Stimulated activated CD4-positive, alpha-beta T cell treated with anti-CD3 and anti-CD28 coated beads, Interleukin-2, amount 100 ng/mL, for 4 hours (primary cell): ENCODE results near the gene HDHD3.
"Not testable (repeated sequence)": the region's sequence is repeated elsewhere in the genome, so short reads cannot be mapped to it uniquely, and the experiment has no call there.

Experiments
- DNase-seq: peaks from one replicate; pipeline ENCODE4 v3.0.0-alpha.2; 2020; ENCODE audit warnings: low read depth

The HDHD3 gene

DNA sequence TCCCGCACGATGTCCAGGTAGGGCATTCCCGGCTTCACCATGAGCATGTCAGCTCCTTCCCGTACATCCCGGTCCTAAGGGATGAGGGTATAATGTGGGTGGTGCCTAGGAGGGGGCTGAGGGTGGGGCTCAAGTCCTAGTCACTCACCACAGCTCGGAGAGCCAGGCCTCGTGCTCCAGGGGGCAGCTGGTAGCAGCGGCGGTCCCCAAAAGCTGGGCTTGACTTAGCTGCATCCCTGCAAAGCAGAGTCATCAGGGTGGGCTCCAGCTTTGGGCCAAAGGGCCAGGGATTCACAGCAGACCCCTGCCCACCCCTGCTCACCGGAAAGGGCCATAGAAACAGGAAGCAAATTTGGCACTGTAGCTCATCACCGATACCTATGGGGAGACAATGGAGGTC, 12.7 kb upstream of the HDHD3 start:
- DNase-seq = no peak

DNA sequence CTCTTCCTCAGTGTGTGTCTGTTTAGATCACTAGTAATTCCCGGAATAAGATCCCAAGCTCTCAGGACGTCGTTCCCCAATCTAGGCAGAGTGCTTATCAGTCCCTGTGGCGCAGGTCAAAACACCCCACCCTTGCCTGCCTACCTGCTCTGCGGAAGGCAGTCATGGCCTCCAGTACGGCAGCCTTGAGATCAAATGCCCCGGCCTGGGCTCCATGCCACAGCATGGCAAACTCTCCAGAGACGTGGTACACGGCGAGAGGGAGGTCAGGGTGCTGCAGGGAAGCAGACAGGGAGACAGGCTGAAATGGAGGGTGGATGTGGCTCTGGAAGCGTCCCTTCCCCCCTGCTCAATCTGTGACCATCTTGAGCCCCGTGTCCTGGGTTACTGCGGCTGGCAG, 12.0 kb upstream of the HDHD3 start:
- DNase-seq = no peak

DNA sequence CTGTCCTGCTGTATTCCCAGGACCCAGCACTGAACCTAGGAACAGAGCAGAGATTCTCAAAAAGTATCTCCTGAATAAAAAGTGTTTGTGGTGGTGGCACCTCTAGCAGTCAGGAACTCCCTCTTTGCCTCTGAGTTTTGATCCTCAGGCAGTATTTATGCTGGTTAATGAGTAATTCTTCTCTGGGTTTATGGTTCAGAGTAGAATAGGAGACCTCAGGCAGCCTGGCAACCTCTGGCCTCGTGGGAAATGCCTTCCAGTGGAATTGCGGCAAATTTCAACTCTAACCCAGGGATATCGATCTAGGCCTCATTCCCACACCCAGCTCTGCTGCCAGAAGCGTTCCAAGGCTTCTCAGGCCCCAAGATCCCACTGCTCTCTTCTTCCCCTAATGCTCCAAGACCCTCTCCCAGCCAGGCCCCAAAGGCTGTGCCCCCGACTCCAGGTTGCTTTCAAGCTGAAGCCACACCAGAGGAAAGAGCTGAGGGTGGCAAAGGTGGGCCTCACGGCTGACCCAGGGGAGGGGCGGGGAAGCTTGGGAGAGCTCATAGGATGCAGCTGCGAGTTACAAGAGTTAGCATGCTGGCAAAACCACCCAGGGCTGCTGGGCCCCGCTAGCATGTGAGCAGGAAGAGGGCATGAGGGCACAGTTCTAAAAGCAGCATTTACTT, 10.9 kb upstream of the HDHD3 start:
- no peak for DNase-seq

DNA sequence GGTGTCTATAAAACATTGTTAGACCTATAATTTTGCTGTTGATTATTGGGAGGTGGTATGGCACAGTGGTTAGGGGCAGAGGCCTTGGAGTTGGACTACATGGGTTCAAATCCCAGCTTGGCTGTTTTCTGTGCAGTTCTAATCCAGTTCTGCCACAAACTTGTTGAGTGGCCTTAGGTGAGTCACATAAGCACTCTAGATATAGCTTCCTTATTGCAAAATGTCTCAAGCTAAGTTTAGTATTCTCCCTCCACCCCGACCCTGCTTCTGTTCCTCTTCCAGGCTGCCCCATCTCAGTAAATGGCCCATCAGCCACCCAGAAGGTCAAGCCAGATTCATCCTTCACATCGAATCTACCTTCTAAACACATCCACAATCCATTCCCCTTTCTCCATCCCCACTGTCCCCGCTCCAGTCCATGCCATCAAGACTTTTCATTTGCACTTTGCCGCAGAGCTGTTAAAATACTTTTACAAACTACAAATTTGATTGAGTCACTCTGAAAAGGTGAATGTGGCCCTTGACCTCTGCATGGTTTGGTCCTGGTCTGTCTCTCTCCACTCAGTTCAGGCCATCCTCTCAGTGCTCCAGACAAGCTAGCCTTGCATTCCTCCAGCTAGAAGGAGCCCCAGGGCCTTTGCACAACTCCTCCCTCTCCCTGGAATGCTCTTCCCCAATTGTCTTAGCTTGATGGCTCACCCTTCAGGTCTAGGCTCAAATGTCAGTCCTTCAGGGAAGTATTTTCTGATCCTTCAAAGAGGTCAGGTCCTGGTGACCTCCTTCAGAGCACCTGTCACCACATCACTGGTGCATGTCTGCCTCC, 10.0 kb upstream of the HDHD3 start:
- DNase-seq = no peak

DNA sequence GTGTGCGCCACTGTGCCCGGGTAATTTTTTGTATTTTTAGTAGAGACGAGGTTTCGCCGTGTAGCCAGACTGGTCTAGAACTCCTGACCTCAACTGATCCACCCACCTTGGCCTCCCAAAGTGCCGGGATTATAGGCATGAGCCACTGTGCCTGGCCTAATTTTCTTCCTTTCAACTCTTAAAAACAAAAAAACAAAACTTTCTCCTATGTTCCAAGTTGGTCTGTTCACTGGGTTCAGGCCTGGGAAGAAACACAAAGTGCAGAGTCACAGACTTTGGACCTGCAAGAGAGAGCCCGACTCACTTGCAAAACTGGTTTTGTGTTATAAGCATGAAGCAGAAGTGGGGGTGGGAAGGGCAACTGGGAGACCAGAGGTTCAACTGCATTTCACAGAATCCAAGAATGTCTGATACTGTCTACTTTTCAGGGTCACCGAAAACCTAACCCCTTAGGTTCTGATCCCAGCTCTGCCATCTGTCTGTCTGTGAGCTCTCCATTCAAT, 5.2 kb upstream of the HDHD3 start:
- no peak for DNase-seq

DNA sequence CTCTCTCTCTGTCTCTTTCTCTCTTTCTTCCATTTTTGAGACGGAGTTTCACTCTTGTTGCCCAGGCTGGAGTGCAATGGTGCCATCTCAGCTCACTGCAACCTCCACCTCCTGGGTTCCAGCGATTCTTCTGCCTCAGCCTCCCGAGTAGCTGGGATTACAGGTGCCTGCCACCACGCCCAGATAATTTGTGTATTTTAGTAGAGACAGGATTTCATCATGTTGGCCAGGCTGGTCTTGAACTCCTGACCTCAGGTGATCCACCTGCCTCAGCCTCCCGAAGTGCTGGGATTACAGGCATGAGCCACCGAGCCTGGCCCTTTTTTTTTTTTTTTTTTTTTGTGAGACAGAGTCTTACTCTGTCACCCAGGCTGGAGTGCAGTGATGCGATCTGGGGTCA, 4.7 kb upstream of the HDHD3 start:
- DNase-seq = not testable (repeated sequence)

DNA sequence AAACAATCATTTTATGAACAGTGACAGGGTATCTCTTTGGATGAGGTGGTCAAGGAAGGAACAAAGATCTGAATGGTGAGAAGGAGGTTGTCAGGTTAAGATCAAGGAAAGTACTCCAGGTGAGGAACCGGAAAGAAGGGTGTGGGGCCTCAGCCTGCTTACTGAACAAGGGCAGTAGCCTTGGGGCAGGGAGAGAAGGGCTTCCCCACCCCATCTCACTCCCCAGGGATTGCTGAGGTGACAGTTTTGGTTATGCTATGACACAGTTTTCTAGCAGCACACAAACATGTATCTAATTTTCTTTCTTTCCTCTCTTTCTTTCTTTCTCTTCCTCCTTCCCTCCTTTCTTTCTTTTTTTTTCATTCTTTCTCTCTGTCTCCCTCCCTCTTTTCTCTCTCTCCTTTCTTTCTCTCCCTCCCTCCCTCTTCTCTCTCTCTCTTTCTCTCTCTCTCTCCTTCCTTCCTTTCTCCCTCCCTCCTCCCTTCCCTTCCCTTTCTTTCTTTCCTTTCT, 4.1 kb upstream of the HDHD3 start:
- no peak for DNase-seq

DNA sequence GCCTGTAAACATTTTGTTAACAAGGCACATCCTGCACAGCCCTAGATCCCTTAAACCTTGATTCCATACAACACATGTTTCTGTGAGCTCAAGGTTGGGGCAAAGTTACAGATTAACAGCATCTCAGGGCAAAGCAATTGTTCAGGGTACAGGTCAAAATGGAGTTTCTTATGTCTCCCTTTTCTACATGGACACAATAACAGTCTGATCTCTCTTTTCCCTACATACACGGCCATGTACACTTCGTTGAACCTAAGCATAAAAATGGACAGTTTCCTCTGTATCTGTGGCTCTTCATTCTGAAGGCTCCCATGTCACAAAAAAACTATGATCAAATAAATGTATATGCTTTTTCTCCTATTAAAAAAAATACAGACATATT, 3.0 kb upstream of the HDHD3 start:
- DNase-seq = not testable (repeated sequence)

DNA sequence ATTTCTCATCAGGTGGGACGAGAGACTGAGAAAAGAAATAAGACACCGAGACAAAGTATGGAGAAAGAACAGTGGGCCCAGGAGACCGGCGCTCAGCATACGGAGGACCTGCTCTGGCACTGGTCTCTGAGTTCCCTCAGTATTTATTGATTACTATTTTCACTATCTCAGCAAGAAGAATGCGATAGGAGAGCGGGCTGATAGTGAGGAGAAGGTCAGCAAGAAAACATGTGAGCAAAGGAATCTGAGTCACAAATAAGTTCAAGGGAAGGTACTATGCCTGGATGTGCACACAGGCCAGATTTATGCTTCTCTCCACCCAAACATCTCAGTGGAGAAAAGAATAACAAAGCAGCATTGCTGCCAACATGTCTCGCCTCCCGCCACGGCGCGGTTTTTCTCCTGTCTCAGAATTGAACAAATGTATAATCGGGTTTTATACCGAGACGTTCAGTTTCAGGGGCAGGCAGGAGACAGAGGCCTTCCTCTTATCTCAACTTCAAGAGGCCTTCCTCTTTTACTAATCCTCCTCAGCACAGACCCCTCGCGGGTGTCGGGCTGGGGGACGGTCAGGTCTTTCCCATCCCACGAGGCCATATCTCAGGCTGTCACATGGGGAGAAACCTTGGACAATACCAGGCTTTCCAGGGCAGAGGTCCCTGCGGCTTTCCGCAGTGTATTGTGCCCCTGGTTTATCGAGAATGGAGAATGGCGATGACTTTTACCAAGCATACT, 2.5 kb upstream of the HDHD3 start:
- not testable (repeated sequence) for DNase-seq

DNA sequence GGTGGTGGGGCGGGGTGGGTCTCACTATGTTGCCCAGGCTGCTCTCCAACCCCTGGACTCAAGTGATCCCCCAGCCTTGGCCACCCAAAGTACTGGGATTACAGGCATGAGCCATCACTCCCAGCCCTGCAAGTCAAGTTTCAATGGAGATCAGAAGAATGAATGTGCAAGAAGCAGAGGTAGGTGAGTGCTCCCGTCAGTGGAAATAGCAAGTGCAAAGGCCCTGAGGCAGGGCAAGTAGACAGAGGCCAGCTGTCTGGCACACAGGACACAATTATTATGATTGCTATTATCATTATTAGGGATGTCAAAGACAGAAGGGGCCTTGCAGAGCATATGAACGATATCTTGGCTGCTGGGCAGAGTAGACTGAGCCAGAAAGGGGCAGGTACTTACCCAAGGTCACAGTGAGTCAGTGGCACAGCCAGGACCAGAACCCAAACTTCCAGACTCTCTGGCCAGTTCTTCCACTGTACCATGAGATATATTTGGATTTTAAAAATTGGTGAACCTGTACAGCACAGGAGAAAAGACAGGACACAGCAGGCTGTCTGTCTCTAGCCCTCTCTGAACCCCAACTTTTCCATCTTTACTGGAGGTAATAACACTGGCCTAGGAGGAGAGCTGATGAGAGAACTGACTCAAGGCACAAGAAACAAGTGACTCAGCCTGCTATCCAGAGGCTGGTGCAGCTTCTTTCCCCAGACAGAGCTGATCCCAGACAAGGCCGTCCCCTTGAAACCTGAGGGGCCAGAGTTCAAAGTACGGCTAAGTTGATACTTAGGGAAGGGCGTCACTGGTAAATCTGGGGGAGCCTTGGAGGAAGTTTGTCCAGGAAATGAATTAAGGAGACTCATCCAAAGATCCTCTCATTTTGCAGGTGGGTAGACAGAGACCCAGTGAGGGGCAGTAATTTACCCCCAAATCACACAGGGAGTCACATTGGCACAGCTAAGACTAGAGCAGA, 1.4 kb downstream of the HDHD3 start:
- DNase-seq = no peak

DNA sequence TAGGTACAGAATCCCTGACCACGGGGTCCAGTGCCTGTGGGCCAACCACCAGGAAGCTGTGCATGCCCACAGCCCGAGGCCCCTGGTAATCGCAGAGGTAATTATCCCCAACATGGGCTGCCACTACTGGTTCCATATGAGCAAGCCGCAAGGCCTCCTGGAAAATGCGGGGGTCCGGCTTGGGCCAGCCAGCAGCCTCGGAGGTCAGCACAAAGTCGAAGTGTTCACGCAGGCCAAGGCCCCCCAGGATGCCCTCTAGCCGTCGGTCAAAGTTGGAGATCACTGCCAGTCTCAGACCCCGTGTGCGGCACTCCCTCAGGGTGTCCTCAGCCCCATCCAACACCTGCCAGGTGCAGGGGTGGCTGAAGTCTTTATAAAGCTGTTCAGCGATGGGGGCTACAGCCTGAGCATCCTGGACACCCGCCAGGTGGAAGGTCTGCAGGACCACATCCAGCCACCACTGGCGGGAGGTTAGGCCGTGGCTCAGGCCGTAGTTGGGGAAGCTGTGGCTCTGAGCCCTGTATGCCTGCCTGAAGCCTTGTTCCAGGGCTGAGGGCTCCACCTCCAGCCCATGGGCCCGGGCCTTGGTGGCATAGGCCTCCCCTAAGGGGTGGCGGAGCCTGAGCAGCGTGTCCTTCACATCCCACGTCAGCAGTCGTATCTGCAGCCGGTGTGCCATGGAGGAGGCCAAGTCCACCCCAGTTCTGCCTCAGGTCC, 3.0 kb downstream of the HDHD3 start:
- no peak for DNase-seq

DNA sequence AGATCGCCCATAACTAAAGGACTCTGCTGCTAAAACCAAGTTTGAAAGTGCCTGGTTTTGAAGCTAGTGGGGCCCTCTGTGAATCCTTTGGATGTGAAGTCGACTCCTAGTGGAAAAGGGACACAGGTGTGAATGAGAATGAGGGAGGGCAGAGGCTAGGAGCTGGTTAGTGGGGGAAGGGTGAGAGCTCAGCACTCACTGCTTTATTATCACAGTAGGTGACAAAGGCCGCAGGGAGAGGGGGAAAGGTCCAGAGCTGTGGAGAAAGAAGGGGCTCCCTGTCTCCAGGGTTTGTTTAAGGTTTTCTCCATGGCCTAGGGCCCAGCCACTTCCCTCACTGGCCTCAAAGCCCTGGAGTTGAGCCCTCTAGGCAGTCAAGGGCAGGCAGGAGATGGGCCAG, 3.5 kb downstream of the HDHD3 start:
- no peak for DNase-seq

DNA sequence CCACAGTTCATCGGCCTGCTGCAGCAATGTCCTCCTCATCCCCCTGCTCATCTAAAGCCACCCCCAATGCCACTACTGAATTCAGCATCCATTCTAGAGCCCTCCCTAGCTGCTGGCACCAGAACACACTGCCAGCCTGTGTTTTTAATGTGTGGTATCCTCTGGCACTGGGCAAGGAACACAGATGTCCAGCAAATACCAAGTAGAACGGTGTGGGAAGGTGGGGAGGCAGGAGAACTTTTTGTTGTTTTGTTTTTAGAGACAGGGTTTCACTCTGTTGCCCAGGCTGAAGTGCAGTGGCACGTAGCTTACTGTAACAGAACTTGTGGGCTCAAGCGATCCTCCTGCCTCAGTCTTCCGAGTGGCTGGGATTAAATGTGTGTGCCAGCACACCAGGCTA, 4.7 kb downstream of the HDHD3 start:
- no peak for DNase-seq

DNA sequence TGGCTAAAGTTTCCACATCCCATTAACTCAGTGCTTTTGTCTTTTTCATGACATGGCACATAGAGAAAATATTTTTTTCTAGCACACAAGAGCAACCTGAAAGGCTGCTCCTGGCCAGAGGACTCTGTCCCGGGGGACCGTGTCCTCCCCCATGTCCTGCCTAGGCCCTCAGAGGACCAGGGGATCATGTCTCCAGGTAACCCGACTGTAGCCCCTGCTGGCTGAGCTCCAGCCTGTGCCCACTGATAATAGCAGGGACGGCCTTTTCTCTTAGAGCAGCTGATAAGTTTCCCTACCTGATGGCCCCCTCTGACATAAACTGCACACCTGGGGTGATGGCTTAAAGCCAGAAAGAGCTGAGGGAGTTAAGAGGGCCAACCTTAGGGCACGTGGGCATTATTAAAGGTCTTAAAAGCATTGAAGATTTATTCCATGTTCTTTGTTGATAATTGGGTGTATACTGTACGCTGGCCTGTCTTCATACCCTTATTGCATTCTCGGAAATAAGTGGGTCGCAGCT, 5.9 kb downstream of the HDHD3 start:
- DNase-seq = no peak

DNA sequence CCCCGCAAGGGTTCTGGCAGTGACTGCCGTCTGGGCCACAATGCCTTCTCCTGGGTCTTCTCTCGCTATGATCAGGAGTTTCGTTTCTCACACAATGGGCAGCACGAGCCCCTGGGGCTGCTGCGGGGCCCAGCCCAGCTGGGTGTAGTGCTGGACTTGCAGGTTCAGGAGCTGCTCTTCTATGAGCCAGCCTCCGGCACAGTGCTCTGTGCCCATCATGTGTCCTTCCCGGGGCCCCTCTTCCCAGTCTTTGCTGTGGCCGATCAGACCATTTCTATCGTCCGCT, 7.0 kb downstream of the HDHD3 start:
- no peak for DNase-seq

DNA sequence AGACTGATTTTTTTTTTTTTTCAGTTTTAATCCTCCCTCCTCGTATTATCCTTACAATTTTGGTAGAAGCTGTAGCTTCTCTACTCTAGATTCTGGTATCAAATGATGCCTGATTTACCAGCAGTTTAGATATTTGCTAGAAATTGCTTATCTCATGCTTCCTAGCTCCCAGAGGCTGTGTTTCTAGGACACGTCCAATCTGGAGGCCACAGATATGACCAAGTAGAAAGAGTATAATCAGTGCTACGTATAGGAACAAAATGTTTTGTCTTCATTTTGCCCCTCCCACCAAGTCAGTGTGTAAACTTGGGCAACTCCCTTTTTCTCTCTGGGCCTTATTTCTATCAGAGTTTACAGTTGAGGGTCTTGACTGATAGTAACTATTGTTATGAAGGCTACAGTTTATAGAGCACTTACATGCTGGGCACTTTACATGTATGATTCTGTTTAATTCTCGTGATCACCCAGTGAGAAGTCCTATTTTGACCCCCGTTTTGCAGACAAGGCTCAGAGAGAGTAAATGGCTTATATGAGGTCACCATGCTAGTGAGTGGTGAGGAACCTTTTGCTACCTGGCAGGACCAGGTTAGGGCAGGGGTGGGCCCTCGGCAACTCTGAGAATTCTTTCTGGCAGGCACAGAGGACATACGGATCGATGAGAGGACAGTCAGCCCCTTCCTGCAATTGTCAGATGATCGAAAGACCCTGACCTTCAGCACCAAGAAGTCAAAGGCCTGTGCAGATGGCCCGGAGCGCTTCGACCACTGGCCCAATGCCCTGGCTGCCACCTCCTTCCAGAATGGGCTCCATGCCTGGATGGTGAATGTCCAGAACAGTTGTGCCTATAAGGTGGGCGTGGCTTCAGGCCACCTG, 7.6 kb downstream of the HDHD3 start:
- DNase-seq = no peak

DNA sequence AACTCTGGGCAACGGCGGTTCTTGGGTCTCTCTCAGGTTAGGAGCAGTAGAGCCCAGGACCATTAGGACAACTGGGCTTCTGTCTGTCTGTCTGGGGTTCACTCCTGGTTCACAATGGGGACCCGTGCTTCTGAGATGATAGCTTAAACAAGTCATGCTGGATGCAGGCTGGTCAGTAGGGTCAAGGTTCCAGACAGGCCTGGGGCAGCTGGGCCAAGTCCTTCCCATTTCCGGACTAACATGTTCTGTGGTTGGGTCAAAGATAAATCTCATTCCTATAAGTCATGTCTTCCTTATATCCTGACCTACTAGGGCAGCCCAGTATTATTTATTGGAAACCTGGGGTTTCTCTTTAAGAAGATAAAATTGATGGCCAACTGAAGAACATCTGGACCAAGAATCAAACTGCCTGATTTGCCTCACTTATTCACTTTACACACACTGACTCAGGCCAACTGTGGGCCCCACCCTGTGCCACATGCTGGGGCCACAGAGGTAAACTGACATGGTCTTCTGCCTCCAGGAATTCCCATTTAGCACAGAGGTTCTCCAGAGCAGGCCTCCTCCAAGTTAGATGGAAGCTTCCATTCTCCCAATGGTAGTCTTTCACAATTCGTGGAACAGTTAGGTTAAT, 8.3 kb downstream of the HDHD3 start:
- DNase-seq = no peak

DNA sequence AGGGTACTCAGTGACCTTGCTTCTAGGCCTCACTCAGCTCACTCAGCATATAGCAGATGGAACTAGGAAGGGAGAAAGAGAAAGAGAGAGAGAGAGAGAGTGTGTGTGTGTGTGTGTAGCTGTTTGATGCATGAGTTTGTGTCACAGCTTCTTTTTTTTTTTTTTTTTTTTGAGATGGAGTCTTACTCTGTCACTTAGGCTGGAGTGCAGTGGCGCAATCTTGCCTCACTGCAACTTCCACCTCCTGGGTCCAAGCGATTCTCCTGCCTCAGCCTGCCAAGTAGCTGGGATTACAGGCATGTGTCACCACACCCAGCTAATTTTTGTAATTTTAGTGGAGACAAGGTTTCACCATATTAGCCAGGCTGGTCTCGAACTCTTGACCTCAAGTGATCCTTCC, 11.1 kb downstream of the HDHD3 start:
- DNase-seq = not testable (repeated sequence)

DNA sequence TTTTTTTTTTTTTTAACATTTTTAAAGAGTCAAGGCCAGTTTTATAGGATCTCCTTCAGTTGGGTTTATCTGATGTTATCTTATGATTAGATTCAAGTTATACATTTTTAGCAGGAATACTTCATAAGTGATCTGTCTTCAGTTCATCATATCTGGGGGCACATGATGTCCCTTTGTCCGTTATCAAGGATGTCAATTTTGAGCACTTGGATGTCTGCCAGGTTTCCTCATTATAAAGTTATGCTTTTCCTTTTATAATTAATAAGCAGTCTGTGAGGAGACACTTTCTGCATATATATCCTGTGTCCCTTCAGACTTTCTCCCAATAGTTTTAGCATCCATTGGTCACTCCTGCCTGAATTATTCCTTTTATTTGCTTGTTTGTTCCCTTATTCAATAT, 11.8 kb downstream of the HDHD3 start:
- no peak for DNase-seq
